PC-3 (cell line): Measurements from ENCODE around the gene EPS8L3. TPM values are rescaled to one million over a fixed set of nuclear protein-coding genes. Genes with fewer than 3 reads are reported as not detected.

Experiments
- ATAC-seq: fragments of 200-7000 bp; cut with Tn5 transposase; 2 replicates; pipeline ENCODE4 v1.9.1; 2020; ENCODE audit warnings: mild to moderate bottlenecking, moderate library complexity
- BruUV-seq: library from RNA; stranded (reverse); fragments of 400-500 nt; replicated peaks from 2 replicates; lab custom pipeline; 2021; lab: Mats Ljungman, UMichigan
- CTCF ChIA-PET: fragments of 300-600 bp; sonication (Branson Sonifier 250); formaldehyde crosslinking; loops from one replicate; lab custom pipeline; 2022; ENCODE audit warnings: antibody characterized with exemption; lab: Charles Lee
- POLR2A ChIA-PET: fragments of 300-600 bp; sonication (Branson Sonifier 250); formaldehyde crosslinking; loops from one replicate; lab custom pipeline; 2022; ENCODE audit warnings: antibody characterized with exemption; ENCODE audit not compliant: unreplicated experiment; lab: Charles Lee
- DNase-seq: peaks from one replicate; pipeline ENCODE4 v3.0.0-alpha.2; 2015
- H2AFZ ChIP-seq: fragments of 300-600 bp; sonication (generic); 2 replicates; pipeline ENCODE4 v1.6.0; 2016; ENCODE audit warnings: antibody characterized with exemption, low read length
- H3F3A ChIP-seq: fragments of 300-600 bp; sonication (generic); one replicate; pipeline ENCODE4 v1.6.0; 2017; ENCODE audit warnings: antibody characterized with exemption, low read length, control low read depth, mild to moderate bottlenecking; ENCODE audit not compliant: unreplicated experiment
- H3K27ac ChIP-seq: fragments of 300-600 bp; sonication (generic); 2 replicates; pipeline ENCODE4 v1.5.1; 2016; ENCODE audit warnings: mild to moderate bottlenecking, low read length
- H3K27me3 ChIP-seq: fragments of 300-600 bp; sonication (generic); 2 replicates; pipeline ENCODE4 v1.6.1; 2016; ENCODE audit warnings: low read length, mixed read lengths
- H3K36me3 ChIP-seq: fragments of 300-600 bp; sonication (generic); 2 replicates; pipeline ENCODE4 v1.6.1; 2016; ENCODE audit warnings: low read depth, mixed run types, low read length, mixed read lengths
- H3K4me1 ChIP-seq: fragments of 300-600 bp; sonication (generic); 2 replicates; pipeline ENCODE4 v1.5.1; 2016; ENCODE audit warnings: low read length; ENCODE audit not compliant: insufficient read depth
- H3K4me2 ChIP-seq: fragments of 300-600 bp; sonication (generic); 2 replicates; pipeline ENCODE4 v1.6.0; 2016; ENCODE audit warnings: low read length
- H3K4me3 ChIP-seq: fragments of 300-600 bp; sonication (generic); 2 replicates; pipeline ENCODE4 v1.5.1; 2016; ENCODE audit warnings: mild to moderate bottlenecking, low read length, mixed read lengths
- H3K79me2 ChIP-seq: fragments of 300-600 bp; sonication (generic); 2 replicates; pipeline ENCODE4 v1.6.1; 2017; ENCODE audit warnings: low read length, mixed read lengths
- H3K9ac ChIP-seq: fragments of 300-600 bp; sonication (generic); 2 replicates; pipeline ENCODE4 v1.6.0; 2016; ENCODE audit warnings: mild to moderate bottlenecking, low read length
- H3K9me2 ChIP-seq: fragments of 300-600 bp; sonication (generic); replicated peaks from 2 replicates; pipeline ENCODE4 v1.6.1; 2016; ENCODE audit warnings: mixed run types, low read length, mixed read lengths
- H3K9me3 ChIP-seq: fragments of 300-600 bp; sonication (generic); 2 replicates; pipeline ENCODE4 v1.6.1; 2016; ENCODE audit warnings: low read length, mixed read lengths
- H4K20me1 ChIP-seq: fragments of 300-600 bp; sonication (generic); 2 replicates; pipeline ENCODE4 v1.6.1; 2016; ENCODE audit warnings: low read length, mixed read lengths
- EZH2 ChIP-seq: fragments of 300-600 bp; sonication (generic); IDR thresholded peaks from one replicate; pipeline ENCODE4 v1.6.1; 2017; ENCODE audit warnings: antibody characterized with exemption, mild to moderate bottlenecking, low read length; ENCODE audit not compliant: unreplicated experiment
- EZH2phosphoT487 ChIP-seq: fragments of 300-600 bp; sonication (generic); IDR thresholded peaks from 2 replicates; pipeline ENCODE4 v1.6.1; 2018; ENCODE audit warnings: mild to moderate bottlenecking, antibody characterized with exemption, low read length, borderline replicate concordance
- intact Hi-C: fragments of 100-400 bp; cut with micrococcal nuclease; formaldehyde crosslinking; loops from 2 replicates; pipeline ENCODE4 v1.9.0; 2023
- total RNA-seq: library from RNA; depleted of rRNA; stranded (reverse); fragments of >200 nt; gene quantifications from 2 replicates; pipeline ENCODE4 v1.2.3, GENCODE V29; 2014
- TF ChIP-seq, protein P1 (sequence below): fragments of 300-600 bp; sonication (generic); conservative IDR thresholded peaks from 2 replicates; pipeline ENCODE4 v1.5.1; 2017; ENCODE audit warnings: antibody characterized with exemption, low read depth, mild to moderate bottlenecking, low read length

Gene EPS8L3
- total RNA-seq, 1 experiment from 2014 or later = not detected

DNA sequence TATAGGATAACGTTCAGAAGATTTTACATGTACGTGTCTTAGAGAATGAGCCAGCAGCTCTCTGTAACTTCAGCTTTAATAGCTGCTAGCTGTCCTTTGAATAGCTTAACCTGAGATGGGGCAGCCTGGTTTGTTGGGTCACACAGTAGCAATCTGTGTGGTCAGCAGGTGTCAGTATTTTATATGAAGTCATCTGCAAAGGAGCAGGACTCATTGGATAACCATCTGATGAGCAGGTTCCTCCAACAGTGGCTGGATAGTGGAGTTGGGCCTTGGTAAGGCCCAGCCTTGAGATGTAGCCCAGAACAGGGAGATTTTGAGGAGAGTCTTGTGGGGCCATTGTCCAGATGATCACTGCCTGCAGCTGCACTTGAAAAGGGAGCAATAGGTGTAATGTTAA, 45.2 kb downstream of the EPS8L3 start:
- Histone ChIP-seq H3K4me2 (no peak overlapping the region), H3K27me3 (no peaks in the 10 kb centered on the region), H3K27ac (peak overlapping the region; percentile 38; the same call in 1 of the 2 replicates), H3K36me3 (no peaks in the 10 kb centered on the region), H3K9me2 (no peaks in the 10 kb centered on the region; the same call in 1 of the 2 replicates), H3F3A (no peaks in the 10 kb centered on the region), H3K4me1 (peaks cover 9% of the 10 kb centered on the region), H3K4me3 (no peak overlapping the region), H3K9ac (no peak overlapping the region), H3K79me2 (no peaks in the 10 kb centered on the region), H3K9me3 (no peaks in the 10 kb centered on the region), H4K20me1 (no peaks in the 10 kb centered on the region), H2AFZ (no peak overlapping the region)
- DNase-seq = peak; percentile 24
- ATAC-seq = peak; percentile 55; the same call in 1 of the 2 replicates
- no peak for TF ChIP-seq EZH2
- TF ChIP-seq, protein P1, sequence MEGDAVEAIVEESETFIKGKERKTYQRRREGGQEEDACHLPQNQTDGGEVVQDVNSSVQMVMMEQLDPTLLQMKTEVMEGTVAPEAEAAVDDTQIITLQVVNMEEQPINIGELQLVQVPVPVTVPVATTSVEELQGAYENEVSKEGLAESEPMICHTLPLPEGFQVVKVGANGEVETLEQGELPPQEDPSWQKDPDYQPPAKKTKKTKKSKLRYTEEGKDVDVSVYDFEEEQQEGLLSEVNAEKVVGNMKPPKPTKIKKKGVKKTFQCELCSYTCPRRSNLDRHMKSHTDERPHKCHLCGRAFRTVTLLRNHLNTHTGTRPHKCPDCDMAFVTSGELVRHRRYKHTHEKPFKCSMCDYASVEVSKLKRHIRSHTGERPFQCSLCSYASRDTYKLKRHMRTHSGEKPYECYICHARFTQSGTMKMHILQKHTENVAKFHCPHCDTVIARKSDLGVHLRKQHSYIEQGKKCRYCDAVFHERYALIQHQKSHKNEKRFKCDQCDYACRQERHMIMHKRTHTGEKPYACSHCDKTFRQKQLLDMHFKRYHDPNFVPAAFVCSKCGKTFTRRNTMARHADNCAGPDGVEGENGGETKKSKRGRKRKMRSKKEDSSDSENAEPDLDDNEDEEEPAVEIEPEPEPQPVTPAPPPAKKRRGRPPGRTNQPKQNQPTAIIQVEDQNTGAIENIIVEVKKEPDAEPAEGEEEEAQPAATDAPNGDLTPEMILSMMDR = peak; percentile 28; the same call in 1 of the 2 replicates
- ChIA-PET CTCF (interaction anchor here (1.0 kb wide), 2 partner anchors 78 to 172 kb away, joined by 3 to 4 read pairs; no protein-coding TSS in a partner anchor), POLR2A (no interaction called here)
- BruUV-seq = no TSS peak
- intact Hi-C loops = loop anchor here (1.0 kb wide), 1 partner anchor 55 kb away; no protein-coding TSS in a partner anchor

DNA sequence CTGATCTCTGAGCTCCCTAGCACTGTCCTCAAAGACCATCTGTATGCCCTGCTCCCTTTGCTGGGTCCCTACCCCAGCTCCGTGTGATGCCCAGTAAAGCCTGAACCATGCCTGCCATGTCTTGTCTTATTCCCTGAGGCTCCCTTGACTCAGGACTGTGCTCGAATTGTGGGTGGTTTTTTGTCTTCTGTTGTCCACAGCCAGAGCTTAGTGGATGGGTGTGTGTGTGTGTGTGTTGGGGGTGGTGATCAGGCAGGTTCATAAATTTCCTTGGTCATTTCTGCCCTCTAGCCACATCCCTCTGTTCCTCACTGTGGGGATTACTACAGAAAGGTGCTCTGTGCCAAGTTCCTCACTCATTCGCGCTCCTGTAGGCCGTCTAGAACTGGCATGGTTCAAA, 46.0 kb downstream of the EPS8L3 start:
- BruUV-seq = no TSS peak
- Histone ChIP-seq H3F3A (no peaks in the 10 kb centered on the region), H3K79me2 (no peaks in the 10 kb centered on the region), H3K4me3 (no peak overlapping the region), H3K4me2 (no peak overlapping the region), H3K4me1 (peaks cover 9% of the 10 kb centered on the region), H3K9ac (no peak overlapping the region), H3K36me3 (no peaks in the 10 kb centered on the region), H4K20me1 (no peaks in the 10 kb centered on the region), H3K9me2 (no peaks in the 10 kb centered on the region), H3K9me3 (no peaks in the 10 kb centered on the region), H2AFZ (no peak overlapping the region), H3K27me3 (no peaks in the 10 kb centered on the region), H3K27ac (no peak overlapping the region)
- DNase-seq = no peak
- POLR2A ChIA-PET = no interaction called here
- TF ChIP-seq, protein P1 = no peak
- TF ChIP-seq EZH2phosphoT487 = no peak
- no peak for TF ChIP-seq EZH2
- intact Hi-C loops = loop anchor here (1.0 kb wide), 1 partner anchor 56 kb away; no protein-coding TSS in a partner anchor
- CTCF ChIA-PET = interaction anchor here (1.0 kb wide), 2 partner anchors 78 to 172 kb away, joined by 3 to 4 read pairs; no protein-coding TSS in a partner anchor
- no peak for ATAC-seq

DNA sequence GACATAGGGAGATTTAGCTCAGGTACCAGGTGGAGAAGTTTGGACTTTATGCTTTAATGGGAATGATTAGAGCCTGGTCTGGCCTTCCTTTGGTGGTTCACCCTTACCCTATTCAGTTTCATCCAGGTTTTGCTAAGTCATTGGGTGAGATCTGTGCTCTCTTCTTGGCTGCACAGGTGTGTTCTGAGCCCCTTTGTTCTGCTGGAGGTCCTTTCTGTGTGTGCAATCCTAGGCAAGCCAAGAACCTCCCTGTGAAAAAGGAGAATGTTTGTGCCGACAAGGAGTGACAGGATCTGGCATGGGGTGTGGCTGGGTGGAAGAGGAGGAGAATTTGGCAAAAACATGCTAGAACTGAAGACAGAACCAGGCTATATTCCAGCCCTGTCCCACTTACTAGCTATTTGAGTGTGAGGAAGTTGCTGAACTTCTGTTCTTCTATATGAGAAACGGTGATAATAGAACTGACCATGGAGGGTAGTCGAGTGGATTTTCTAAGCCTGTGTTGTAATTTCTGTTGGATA, 47.1 kb downstream of the EPS8L3 start:
- CTCF ChIA-PET = no interaction called here

More for the DNA sequence above, 47.1 kb downstream of the EPS8L3 start:
- no peaks in the 10 kb centered on the region for H3K79me2 ChIP-seq
- no peak overlapping the region for H3K4me3 ChIP-seq
- no peaks in the 10 kb centered on the region for H3K9me2 ChIP-seq
- H3K9ac ChIP-seq = no peak overlapping the region
- no peak overlapping the region for H3K27ac ChIP-seq
- no peaks in the 10 kb centered on the region for H3K27me3 ChIP-seq
- peaks cover 9% of the 10 kb centered on the region for H3K4me1 ChIP-seq
- POLR2A ChIA-PET = no interaction called here
- no TSS peak for BruUV-seq
- H2AFZ ChIP-seq = no peak overlapping the region
- no peaks in the 10 kb centered on the region for H4K20me1 ChIP-seq
- intact Hi-C loops = no loop called here
- ATAC-seq (no peak), DNase-seq (no peak)
- no peaks in the 10 kb centered on the region for H3K36me3 ChIP-seq
- H3F3A ChIP-seq = no peaks in the 10 kb centered on the region
- TF ChIP-seq, protein P1 = no peak
- TF ChIP-seq EZH2phosphoT487 = no peak
- TF ChIP-seq EZH2 = no peak
- H3K4me2 ChIP-seq = no peak overlapping the region
- no peaks in the 10 kb centered on the region for H3K9me3 ChIP-seq
